HG02852 (cell line): ENCODE data around the gene ACOT7.

Source experiments
- ATAC-seq: cut with Tn5 transposase; IDR thresholded peaks from one replicate; pipeline ENCODE4 v1.9.1; 2021; ENCODE audit warnings: mild to moderate bottlenecking, moderate library complexity; ENCODE audit not compliant: unreplicated experiment

The ACOT7 gene

DNA sequence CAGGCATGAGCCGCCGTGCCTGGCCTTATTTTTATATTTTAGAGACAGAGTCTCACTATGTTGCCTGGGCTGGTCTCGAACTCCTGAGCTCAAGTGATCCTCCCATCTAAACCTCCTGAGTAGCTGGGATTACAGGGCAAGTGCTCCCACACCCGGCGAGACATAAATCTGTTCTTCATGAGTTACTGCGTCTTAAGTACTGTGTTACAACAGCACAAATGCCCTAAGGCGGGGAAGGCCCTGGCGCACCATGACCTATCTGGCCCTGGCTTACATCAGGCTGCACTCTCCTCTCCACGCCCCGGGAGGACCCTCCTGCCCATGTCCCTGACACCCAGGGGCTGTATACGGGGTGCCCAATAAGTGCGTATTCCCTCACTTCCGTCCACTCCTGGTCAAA, 136.9 kb downstream of the ACOT7 start:
- ATAC-seq: no peak

DNA sequence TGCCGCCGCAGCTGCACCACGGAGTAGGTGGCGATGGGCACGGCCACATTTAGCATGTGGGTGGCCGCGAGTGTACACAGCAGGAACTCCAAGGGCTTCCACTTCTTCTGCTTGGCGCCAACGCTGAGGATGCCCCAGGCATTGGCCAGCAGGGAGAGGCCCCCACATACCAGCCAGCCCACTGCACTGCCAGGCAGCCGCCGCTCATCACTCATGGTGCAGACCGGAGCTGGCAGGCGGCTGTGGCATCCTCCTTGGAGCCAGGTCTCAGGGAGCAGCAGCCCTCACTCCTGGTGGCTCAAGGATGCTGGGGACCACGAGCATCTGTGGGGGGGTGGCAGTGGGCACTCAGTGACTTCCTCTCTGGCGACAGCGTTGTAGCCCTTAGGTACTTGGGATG, 138.9 kb downstream of the ACOT7 start:
- ATAC-seq: no peak

DNA sequence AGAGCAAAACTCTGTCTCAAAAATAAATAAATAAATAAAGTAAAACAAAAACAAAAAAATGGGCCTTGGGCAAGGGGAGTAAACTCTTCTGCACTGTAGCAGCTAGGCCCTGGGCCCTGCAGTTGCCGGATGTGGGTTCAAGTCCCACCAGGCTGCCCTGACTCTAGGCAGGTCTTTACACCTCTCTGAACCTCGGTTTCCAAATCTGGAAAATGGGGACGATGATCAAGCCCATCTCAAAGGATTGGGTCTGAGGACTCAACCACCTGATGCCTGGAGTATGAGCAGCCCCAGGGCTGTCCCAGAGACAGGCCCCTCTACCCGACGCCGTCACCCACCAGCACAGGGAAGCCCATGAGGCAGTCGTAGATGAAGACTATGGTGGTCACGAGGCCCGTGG, 140.2 kb downstream of the ACOT7 start:
- no peak for ATAC-seq

DNA sequence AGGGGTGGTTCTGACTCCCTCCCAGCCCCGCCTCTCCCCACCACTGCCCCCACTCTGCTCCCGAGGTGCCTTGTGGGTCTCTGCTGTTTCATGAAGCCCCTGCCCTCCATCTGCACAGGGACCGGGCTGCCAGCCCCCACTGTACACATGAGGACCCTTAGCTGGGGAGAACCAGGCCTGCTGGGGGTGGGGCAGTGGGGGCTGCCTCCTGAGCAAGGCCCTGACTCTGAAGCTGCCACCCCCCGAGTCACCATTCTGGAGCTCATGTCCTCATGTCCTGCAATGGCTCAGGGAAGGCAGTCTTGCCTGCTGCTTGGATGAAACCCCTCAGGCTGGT, 141.2 kb downstream of the ACOT7 start:
- no peak for ATAC-seq

- no peak for ATAC-seq
These were observed 141.7 kb downstream of the ACOT7 start for GRCh38 chr1:6251681-6252373.

GRCh38 chr1:6251233-6251632, 142.3 kb downstream of the ACOT7 start:
- no peak for ATAC-seq

- ATAC-seq: no peak
These were observed 143.6 kb downstream of the ACOT7 start for GRCh38 chr1:6249739-6250689.

GRCh38 chr1:6248932-6249738, 144.4 kb downstream of the ACOT7 start:
- ATAC-seq: no peak

GRCh38 chr1:6248161-6248776, 145.3 kb downstream of the ACOT7 start:
- no peak for ATAC-seq

DNA sequence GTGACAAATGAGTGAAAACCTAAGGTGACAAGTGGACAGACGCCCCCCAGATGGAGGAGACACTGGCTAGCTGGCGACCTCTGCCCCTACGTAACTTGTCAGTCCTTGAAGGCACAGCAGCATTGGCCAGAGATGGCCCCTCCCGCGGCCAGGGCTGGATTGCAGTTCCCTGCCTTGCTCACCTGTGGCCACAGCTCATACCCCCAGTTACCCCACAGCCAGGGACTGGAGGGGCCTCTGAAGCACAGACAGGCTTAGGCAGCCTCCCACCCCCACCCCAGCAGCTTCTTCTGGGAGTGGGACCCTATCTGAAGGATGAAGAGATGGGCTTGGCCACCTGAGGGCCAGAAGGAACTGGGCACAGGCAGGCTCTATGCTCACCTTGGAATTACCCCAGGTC, 145.9 kb downstream of the ACOT7 start:
- ATAC-seq: no peak

- no peak for ATAC-seq
These were observed 146.8 kb downstream of the ACOT7 start for GRCh38 chr1:6246497-6247467.

- ATAC-seq: no peak
These were observed 147.6 kb downstream of the ACOT7 start for GRCh38 chr1:6245869-6246496.

- ATAC-seq: no peak
These were observed 148.3 kb downstream of the ACOT7 start for GRCh38 chr1:6245086-6245868.

GRCh38 chr1:6244401-6245049, 149.0 kb downstream of the ACOT7 start:
- ATAC-seq: no peak

DNA sequence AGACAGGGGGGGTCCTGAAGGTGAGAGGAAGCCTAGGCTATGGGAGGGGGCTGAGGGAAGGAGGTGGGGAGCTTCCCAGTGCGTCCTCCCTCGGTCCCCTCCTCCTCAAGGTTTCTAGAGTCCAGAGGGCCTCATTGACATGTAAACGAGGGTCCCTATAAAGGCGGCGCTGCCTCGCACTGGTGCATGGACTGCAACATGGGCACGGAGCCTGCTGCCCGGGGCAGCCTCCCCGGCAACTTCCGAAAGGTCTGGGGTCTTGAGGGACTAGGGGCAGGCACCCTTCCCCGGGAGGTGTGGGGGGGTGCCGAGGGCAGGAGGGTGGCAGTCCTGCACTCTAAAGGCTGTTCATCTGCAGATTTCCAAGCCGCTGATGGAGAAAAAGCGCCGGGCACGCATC, 149.6 kb downstream of the ACOT7 start, which contains the start of gene HES3:
Gene HES3, plus strand, starts transcription at position 187 of the 400 bp plus-strand sequence. Its CDS starts 187 bp downstream, at position 374.
- no peak for ATAC-seq

GRCh38 chr1:6243053-6243834, 150.3 kb downstream of the ACOT7 start:
- ATAC-seq: no peak
